Stimulated activated CD8-positive, alpha-beta memory T cell treated with anti-CD3 and anti-CD28 coated beads, Interleukin-12 subunit alpha, Interleukin-12 subunit beta, amount 100 ng/mL, for 24 hours (primary cell): ENCODE measurements around the gene FAM72A.
"Not testable (repeated sequence)": the region's sequence is repeated elsewhere in the genome, so short reads cannot be mapped to it uniquely, and the experiment has no call there.

Experiments used
- DNase-seq: peaks from one replicate; pipeline ENCODE4 v3.0.0-alpha.2; 2020; ENCODE audit errors: extremely low read depth

The FAM72A gene

GRCh38 chr1:206169794-206170193 lies 32.8 kb downstream of the FAM72A start:
- DNase-seq: not testable (repeated sequence)

GRCh38 chr1:206167350-206168029 lies 35.1 kb downstream of the FAM72A start:
- DNase-seq: not testable (repeated sequence)

GRCh38 chr1:206145771-206146290 lies 56.8 kb downstream of the FAM72A start:
- DNase-seq: no peak

GRCh38 chr1:206144605-206145004 lies 58.0 kb downstream of the FAM72A start:
- DNase-seq: no peak

GRCh38 chr1:206143537-206144172 lies 59.0 kb downstream of the FAM72A start:
- DNase-seq: no peak

GRCh38 chr1:206142770-206143169 lies 59.9 kb downstream of the FAM72A start:
- DNase-seq: no peak

- no peak for DNase-seq
Measured at GRCh38 chr1:206142011-206142410, 60.6 kb downstream of the FAM72A start.

GRCh38 chr1:206136241-206136640 lies 66.4 kb downstream of the FAM72A start:
- no peak for DNase-seq
